AG04449 (cell line): ENCODE data around the gene CAPN12.

ENCODE experiments used
- CTCF ChIA-PET: fragments of 350-600 bp; formaldehyde crosslinking; extraction: SDS; loops from one replicate; lab custom pipeline; 2021; ENCODE audit warnings: antibody characterized with exemption; lab: Yijun Ruan, JAX
- POLR2A ChIA-PET: fragments of 400-600, 350-600 bp; formaldehyde crosslinking; extraction: SDS; loops from one replicate; lab custom pipeline; 2020; ENCODE audit warnings: antibody characterized with exemption, inconsistent platforms; lab: Yijun Ruan, JAX
- DNase-seq: peaks from one replicate; pipeline ENCODE4 v3.0.0-alpha.2; 2010; ENCODE audit warnings: low read depth, low spot score
- H3K4me3 ChIP-seq: 2 replicates; pipeline ENCODE4 v1.5.1; 2011; ENCODE audit warnings: low read depth, mild to moderate bottlenecking, control low read depth, low read length
- CTCF ChIP-seq: IDR thresholded peaks from one replicate; pipeline ENCODE4 v1.5.1; 2011; ENCODE audit warnings: mild to moderate bottlenecking, moderate library complexity, low read length, control low read depth, inconsistent platforms; ENCODE audit not compliant: insufficient read depth; ENCODE audit errors: missing control alignments

Gene CAPN12

DNA sequence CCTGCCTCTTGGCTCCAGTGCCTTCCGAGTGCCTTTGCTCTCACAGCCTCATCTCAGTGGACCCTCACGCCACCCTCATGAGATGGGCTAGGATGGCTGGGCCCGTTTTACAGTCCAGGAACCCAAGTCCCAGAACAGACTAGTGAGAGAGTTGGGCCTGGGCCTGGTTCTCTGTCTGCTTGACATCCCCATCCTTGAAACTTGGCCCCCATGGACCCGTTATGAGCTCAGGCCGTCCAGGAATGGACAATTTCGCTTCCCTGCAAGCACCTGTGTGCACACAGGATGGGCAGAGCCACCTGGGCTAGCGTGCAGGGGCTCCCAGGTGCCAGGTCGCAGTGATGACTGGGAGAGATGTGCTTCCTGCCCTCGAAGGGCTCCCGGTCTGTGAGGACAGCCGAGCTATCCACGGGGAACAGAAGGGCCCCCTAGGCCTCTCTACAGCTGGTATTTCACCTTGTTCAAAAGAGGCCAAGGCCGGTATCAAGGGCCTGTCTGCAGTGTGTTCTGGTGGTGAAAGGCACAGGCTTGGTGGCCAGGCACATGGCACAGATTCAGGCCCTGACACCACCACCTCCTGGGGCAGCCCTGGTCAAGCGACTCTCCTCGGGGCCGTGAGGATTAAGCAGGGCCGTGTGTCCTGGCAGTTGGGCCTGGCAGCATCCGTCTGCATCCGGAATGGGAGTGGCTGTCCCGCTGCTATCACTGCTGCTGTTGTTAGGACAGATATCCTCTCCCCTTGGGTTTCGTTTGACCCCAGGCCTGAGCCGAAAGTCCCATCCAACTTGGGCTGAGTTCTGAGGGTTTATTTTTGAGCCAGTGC is 38.9 kb downstream of the CAPN12 start:
- no peak for DNase-seq
- no peak for TF ChIP-seq CTCF
- ChIA-PET POLR2A (no interaction called here), CTCF (interaction anchor here (0.6 to 1.1 kb wide), 2 partner anchors 10 to 14 kb away, joined by 3 read pairs; no protein-coding TSS in a partner anchor)
- no peak overlapping the region for H3K4me3 ChIP-seq

- H3K4me3 ChIP-seq = no peak overlapping the region
- no peak for DNase-seq
- CTCF ChIA-PET = interaction anchor here (1.1 to 2.0 kb wide), 2 partner anchors 11 kb away, joined by 3 to 5 read pairs; no protein-coding TSS in a partner anchor
- TF ChIP-seq CTCF = no peak
- POLR2A ChIA-PET = no interaction called here
Observed at GRCh38 chr19:38704488-38705026, 39.7 kb downstream of the CAPN12 start.

GRCh38 chr19:38703509-38703908 is 40.8 kb downstream of the CAPN12 start:
- ChIA-PET CTCF (interaction anchor here (1.2 to 2.0 kb wide), 2 partner anchors 10 to 17 kb away, joined by 3 to 5 read pairs; no protein-coding TSS in a partner anchor), POLR2A (no interaction called here)
- TF ChIP-seq CTCF = no peak
- H3K4me3 ChIP-seq = no peak overlapping the region
- no peak for DNase-seq

DNA sequence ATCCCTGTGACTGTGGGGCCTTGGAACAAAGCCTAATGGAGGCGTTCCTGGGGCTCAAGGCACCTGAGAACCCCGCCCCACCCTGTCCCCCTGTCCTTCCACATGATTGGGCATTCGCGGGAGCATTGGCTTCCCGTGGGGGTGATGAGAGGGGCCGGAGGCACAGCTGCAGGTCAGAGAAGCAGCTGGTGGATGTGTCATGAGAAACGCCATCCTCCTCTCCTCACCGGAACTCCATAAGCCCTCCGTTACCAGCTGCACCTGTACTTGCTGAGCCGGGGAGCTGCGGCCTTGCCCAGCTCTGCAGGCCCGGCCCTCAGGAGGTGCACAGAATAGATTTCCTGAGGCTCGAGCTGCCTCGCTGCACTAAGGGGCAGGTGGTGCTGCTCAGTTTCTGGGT is 42.0 kb downstream of the CAPN12 start:
- POLR2A ChIA-PET = interaction anchor here (1.0 kb wide), 1 partner anchor 55 kb away, joined by 3 read pairs; the partner anchor contains the start of gene ACTN4
- no peak overlapping the region for H3K4me3 ChIP-seq
- no peak for TF ChIP-seq CTCF
- no peak for DNase-seq
- CTCF ChIA-PET = interaction anchor here (1.4 kb wide), 1 partner anchor 68 kb away, joined by 3 read pairs; no protein-coding TSS in a partner anchor

- ChIA-PET CTCF (interaction anchor here (1.1 to 1.4 kb wide), 2 partner anchors 9 to 67 kb away, joined by 3 to 4 read pairs; no protein-coding TSS in a partner anchor), POLR2A (no interaction called here)
- no peak overlapping the region for H3K4me3 ChIP-seq
- no peak for TF ChIP-seq CTCF
- no peak for DNase-seq
Observed at GRCh38 chr19:38701455-38702063, 42.7 kb downstream of the CAPN12 start.
